HCT116 (cell line): ENCODE results near the gene PSMD5. TPM values are rescaled to one million over a fixed set of nuclear protein-coding genes. Genes with fewer than 3 reads are reported as not detected.

Experiments used
- ATAC-seq: fragments of 200-7000 bp; cut with Tn5 transposase; 2 replicates; pipeline ENCODE4 v1.9.1; 2020; ENCODE audit warnings: mild to moderate bottlenecking, moderate library complexity
- BruUV-seq: library from RNA; stranded (reverse); fragments of 400-500 nt; replicated peaks from 2 replicates; lab custom pipeline; 2021; lab: Mats Ljungman, UMichigan
- CTCF ChIA-PET: fragments of 300-600 bp; sonication (Branson Sonifier 250); formaldehyde crosslinking; loops from one replicate; lab custom pipeline; 2021; ENCODE audit warnings: antibody characterized with exemption; lab: Charles Lee
- POLR2A ChIA-PET: fragments of 300-600, 350-600 bp; sonication (Branson Sonifier 250); formaldehyde crosslinking; loops from one replicate; lab custom pipeline; 2021; ENCODE audit warnings: antibody characterized with exemption; lab: Charles Lee
- RAD21 ChIA-PET, 2 experiments: fragments of 300-600 bp; sonication (Branson Sonifier 250); formaldehyde crosslinking; loops; one replicate each; lab custom pipeline; 2023; ENCODE audit warnings: low total read pairs in 2 of 2; ENCODE audit not compliant: uncharacterized antibody in 2 of 2, unreplicated experiment in 2 of 2, low non-redundant PET in 1 of 2; lab: Charles Lee
- DNase-seq: peaks from one replicate; pipeline ENCODE4 v3.0.0-alpha.2; 2010; ENCODE audit warnings: low read depth, low spot score
- H2AFZ ChIP-seq: fragments of 200-600 bp; shearing (Covaris generic), sonication (generic); 2 replicates; pipeline ENCODE4 v1.6.1; 2017; ENCODE audit warnings: low read depth, mixed run types, mixed read lengths, antibody characterized with exemption, low read length; ENCODE audit not compliant: poor library complexity, severe bottlenecking
- H3K27ac ChIP-seq: 2 replicates; pipeline ENCODE4 v1.5.1; 2012; ENCODE audit warnings: low read depth, low read length
- H3K27me3 ChIP-seq: fragments of 200-600 bp; sonication (generic); 2 replicates; pipeline ENCODE4 v1.6.1; 2016; ENCODE audit warnings: mixed run types, low read length, mixed read lengths; ENCODE audit not compliant: insufficient read depth
- H3K36me3 ChIP-seq, 2 experiments: fragments of 200-500 bp in 1 of 2; fragments of 200-600 bp in 1 of 2; sonication (Bioruptor generic) in 1 of 2; sonication (generic) in 1 of 2; 2 replicates each; pipeline versions ENCODE4 v1.5.1 to v1.6.1; 2014 to 2016; ENCODE audit warnings: low read length in 2 of 2, inconsistent platforms in 1 of 2, mixed read lengths in 1 of 2, mixed run types in 1 of 2; ENCODE audit not compliant: insufficient read depth in 2 of 2, control insufficient read depth in 1 of 2
- H3K4me1 ChIP-seq, 2 experiments: fragments of 200-600 bp in 1 of 2; sonication (generic) in 1 of 2; 2 replicates each; pipeline versions ENCODE4 v1.5.1 to v1.6.1; 2012 to 2017; ENCODE audit warnings: low read length in 2 of 2, inconsistent platforms in 1 of 2, mild to moderate bottlenecking in 1 of 2, mixed read lengths in 1 of 2, mixed run types in 1 of 2, moderate library complexity in 1 of 2; ENCODE audit not compliant: insufficient read depth in 2 of 2, control insufficient read depth in 1 of 2
- H3K4me2 ChIP-seq: fragments of 200-600 bp; sonication (generic); 2 replicates; pipeline ENCODE4 v1.6.1; 2017; ENCODE audit warnings: mixed run types, low read length, mixed read lengths
- H3K4me3 ChIP-seq, 2 experiments: fragments of 200-600 bp in 1 of 2; sonication (generic) in 1 of 2; replicated peaks in 1 of 2; 2 replicates each; pipeline ENCODE4 v1.5.1; 2011 to 2016; ENCODE audit warnings: low read length in 2 of 2, control low read depth in 1 of 2, low read depth in 1 of 2, mild to moderate bottlenecking in 1 of 2, mixed read lengths in 1 of 2, mixed run types in 1 of 2
- H3K79me2 ChIP-seq: fragments of 200-600 bp; sonication (generic); 2 replicates; pipeline ENCODE4 v1.6.1; 2017; ENCODE audit warnings: mild to moderate bottlenecking, mixed run types, low read length, moderate library complexity, mixed read lengths; ENCODE audit not compliant: insufficient read depth
- H3K9ac ChIP-seq: fragments of 200-600 bp; sonication (generic); 2 replicates; pipeline ENCODE4 v1.6.1; 2016; ENCODE audit warnings: low read length, mixed read lengths
- H3K9me2 ChIP-seq: fragments of 200-600 bp; sonication (generic), shearing (Covaris generic); 2 replicates; pipeline ENCODE4 v1.6.1; 2017; ENCODE audit warnings: mixed run types, mild to moderate bottlenecking, moderate library complexity; ENCODE audit not compliant: insufficient read depth
- H3K9me3 ChIP-seq, 2 experiments: fragments of 200-500 bp in 1 of 2; fragments of 200-600 bp in 1 of 2; sonication (Bioruptor generic) in 1 of 2; sonication (generic) in 1 of 2; 2 replicates each; pipeline ENCODE4 v1.6.1; 2014 to 2017; ENCODE audit warnings: low read length in 2 of 2, mixed read lengths in 2 of 2, inconsistent platforms in 1 of 2, low read depth in 1 of 2, mild to moderate bottlenecking in 1 of 2, mixed run types in 1 of 2, moderate library complexity in 1 of 2; ENCODE audit not compliant: control insufficient read depth in 1 of 2, insufficient read depth in 1 of 2
- H4K20me1 ChIP-seq: fragments of 200-600 bp; sonication (generic), shearing (Covaris generic); 2 replicates; pipeline ENCODE4 v1.6.1; 2017; ENCODE audit warnings: mixed run types, mild to moderate bottlenecking, moderate library complexity; ENCODE audit not compliant: insufficient read depth
- RAD21 ChIP-seq: IDR thresholded peaks from 2 replicates; pipeline ENCODE4 v1.6.1; 2012; ENCODE audit warnings: low read depth, mild to moderate bottlenecking
- SP1 ChIP-seq: IDR thresholded peaks from 2 replicates; pipeline ENCODE4 v1.6.1; 2012; ENCODE audit warnings: low read depth
- ZNF274 ChIP-seq: fragments of 200-500 bp; sonication (Bioruptor generic); IDR thresholded peaks from 2 replicates; pipeline ENCODE4 v1.6.1; 2014; ENCODE audit warnings: mild to moderate bottlenecking, low read depth, low read length, inconsistent platforms
- intact Hi-C: fragments of 100-400 bp; cut with micrococcal nuclease; formaldehyde crosslinking; loops from 2 replicates; pipeline ENCODE4 v1.10.0; 2022
- total RNA-seq: library from RNA; stranded (reverse); gene quantifications from one replicate; pipeline ENCODE4 v1.2.1, GENCODE V29; 2021; ENCODE audit not compliant: unreplicated experiment
- TF ChIP-seq, protein P1 (sequence below), 3 experiments: fragments of 200-600 bp in 1 of 3; sonication (generic) in 1 of 3; IDR thresholded peaks in 2 of 3; conservative IDR thresholded peaks in 1 of 3; 2 replicates each; pipeline ENCODE4 v1.5.1; 2012 to 2017; ENCODE audit warnings: low read depth in 2 of 3, low read length in 2 of 3, antibody characterized with exemption in 1 of 3, borderline replicate concordance in 1 of 3, control low read depth in 1 of 3, mild to moderate bottlenecking in 1 of 3, mixed read lengths in 1 of 3, mixed run types in 1 of 3, moderate library complexity in 1 of 3; ENCODE audit not compliant: insufficient read depth in 1 of 3

The PSMD5 gene
- total RNA-seq, 1 experiment from 2014 or later: 64.3 TPM

DNA sequence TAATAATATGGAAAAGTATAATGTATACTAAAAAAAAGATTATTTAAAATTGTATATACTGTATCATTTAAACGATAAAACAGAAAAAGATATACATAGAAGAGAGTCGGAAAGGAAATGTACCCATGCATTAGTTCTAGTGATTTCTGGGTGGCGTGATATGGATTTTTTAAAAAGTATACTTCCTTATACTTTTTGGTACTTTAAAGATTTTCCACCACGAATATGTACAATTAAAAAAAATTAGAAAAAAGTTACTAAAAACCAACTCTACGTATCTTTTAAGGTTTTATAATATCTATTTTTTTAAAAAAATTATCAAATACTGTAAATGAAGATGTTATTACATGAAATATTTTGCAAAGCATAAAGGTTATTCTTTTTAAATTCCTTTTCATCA is 22.0 kb upstream of the PSMD5 start:
- H4K20me1 ChIP-seq: no peaks in the 10 kb centered on the region
- no peak overlapping the region for H3K4me2 ChIP-seq
- peaks cover 3 to 31% of the 10 kb centered on the region in 2 experiments for H3K36me3 ChIP-seq
- no peak overlapping the region for H3K27ac ChIP-seq
- ChIA-PET RAD21 (no interaction called here), CTCF (no interaction called here), POLR2A (interaction anchor here (0.7 kb wide), 1 partner anchor 16 kb away, joined by 3 read pairs; no protein-coding TSS in a partner anchor)
- intact Hi-C loops: no loop called here
- no peak overlapping the region for H3K4me3 ChIP-seq
- ATAC-seq: no peak
- H3K4me1 ChIP-seq: peaks cover 11 to 17% of the 10 kb centered on the region in 2 experiments
- BruUV-seq: no TSS peak
- no peaks in the 10 kb centered on the region for H3K9me3 ChIP-seq
- H3K9me2 ChIP-seq: no peaks in the 10 kb centered on the region
- H3K27me3 ChIP-seq: no peaks in the 10 kb centered on the region
- H3K79me2 ChIP-seq: no peaks in the 10 kb centered on the region
- no peak for DNase-seq
- TF ChIP-seq ZNF274: no peak
- H3K9ac ChIP-seq: no peak overlapping the region
- H2AFZ ChIP-seq: no peak overlapping the region

DNA sequence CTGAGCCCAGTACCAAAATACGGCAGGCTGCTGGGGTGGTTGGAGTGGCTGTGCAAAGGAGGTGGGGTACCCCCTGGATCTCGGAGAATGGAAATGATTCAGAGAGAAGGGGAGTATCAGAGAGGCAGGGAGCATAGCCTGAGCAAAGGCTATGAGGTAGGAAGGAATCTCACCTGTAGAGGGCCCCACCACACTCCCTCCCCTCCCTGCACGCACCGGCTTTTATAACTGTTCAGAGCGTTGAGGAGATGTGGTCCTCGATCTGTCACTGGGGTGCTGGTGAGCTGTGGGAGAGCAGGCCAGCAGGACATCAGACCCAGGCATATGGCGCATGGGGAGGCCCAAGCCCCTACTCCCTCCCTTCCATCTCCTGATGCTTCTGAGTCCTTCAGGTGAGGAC is 21.1 kb upstream of the PSMD5 start:
- CTCF ChIA-PET: no interaction called here
- TF ChIP-seq SP1 (no peak), RAD21 (peak; percentile 37)
- TF ChIP-seq, protein P1, sequence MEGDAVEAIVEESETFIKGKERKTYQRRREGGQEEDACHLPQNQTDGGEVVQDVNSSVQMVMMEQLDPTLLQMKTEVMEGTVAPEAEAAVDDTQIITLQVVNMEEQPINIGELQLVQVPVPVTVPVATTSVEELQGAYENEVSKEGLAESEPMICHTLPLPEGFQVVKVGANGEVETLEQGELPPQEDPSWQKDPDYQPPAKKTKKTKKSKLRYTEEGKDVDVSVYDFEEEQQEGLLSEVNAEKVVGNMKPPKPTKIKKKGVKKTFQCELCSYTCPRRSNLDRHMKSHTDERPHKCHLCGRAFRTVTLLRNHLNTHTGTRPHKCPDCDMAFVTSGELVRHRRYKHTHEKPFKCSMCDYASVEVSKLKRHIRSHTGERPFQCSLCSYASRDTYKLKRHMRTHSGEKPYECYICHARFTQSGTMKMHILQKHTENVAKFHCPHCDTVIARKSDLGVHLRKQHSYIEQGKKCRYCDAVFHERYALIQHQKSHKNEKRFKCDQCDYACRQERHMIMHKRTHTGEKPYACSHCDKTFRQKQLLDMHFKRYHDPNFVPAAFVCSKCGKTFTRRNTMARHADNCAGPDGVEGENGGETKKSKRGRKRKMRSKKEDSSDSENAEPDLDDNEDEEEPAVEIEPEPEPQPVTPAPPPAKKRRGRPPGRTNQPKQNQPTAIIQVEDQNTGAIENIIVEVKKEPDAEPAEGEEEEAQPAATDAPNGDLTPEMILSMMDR (IDR thresholded peaks at IDR 0.05 in 2 of 3, conservative IDR thresholded peaks at IDR 0.05 in 1 of 3; ENCODE audit: borderline replicate concordance in 1 of 3, insufficient read depth in 1 of 3, low read depth in 2 of 3, low read length in 2 of 3): peak in 2 of 3 experiments; percentile 20 to 30; a peak in 2 of 6 replicates
- no peak for ATAC-seq

More for the DNA sequence above, 21.1 kb upstream of the PSMD5 start:
- intact Hi-C loops: no loop called here
- DNase-seq: no peak
- no peaks in the 10 kb centered on the region for H3K79me2 ChIP-seq
- H3K9me2 ChIP-seq: no peaks in the 10 kb centered on the region
- no TSS peak for BruUV-seq
- H3K4me1 ChIP-seq: peaks cover 5 to 8% of the 10 kb centered on the region in 2 experiments; a peak in 3 of 4 replicates
- no peaks in the 10 kb centered on the region for H4K20me1 ChIP-seq
- H3K4me2 ChIP-seq: no peak overlapping the region
- H3K4me3 ChIP-seq: no peak overlapping the region
- H3K27ac ChIP-seq: no peak overlapping the region
- ChIA-PET POLR2A (interaction anchor here (0.7 kb wide), 1 partner anchor 15 kb away, joined by 3 read pairs; no protein-coding TSS in a partner anchor), RAD21 (no interaction called here)
- peaks cover 3 to 31% of the 10 kb centered on the region in 2 experiments for H3K36me3 ChIP-seq
- no peak overlapping the region for H2AFZ ChIP-seq
- H3K27me3 ChIP-seq: no peaks in the 10 kb centered on the region
- H3K9ac ChIP-seq: no peak overlapping the region
- H3K9me3 ChIP-seq: no peaks in the 10 kb centered on the region
